OCI-LY1 (cell line): ENCODE results near the gene CLEC16A.
"Not testable (repeated sequence)": the region's sequence is repeated elsewhere in the genome, so short reads cannot be mapped to it uniquely, and the experiment has no call there.

Experiments used
- H2AFZ ChIP-seq: fragments of 200-600 bp; sonication (generic), shearing (Covaris generic); 2 replicates; pipeline ENCODE4 v1.6.0; 2014; ENCODE audit warnings: antibody characterized with exemption, mild to moderate bottlenecking, low read length
- H3F3A ChIP-seq: fragments of 200-600 bp; sonication (generic), shearing (Covaris generic); 2 replicates; pipeline ENCODE4 v1.6.0; 2014; ENCODE audit warnings: mild to moderate bottlenecking, antibody characterized with exemption, low read length, moderate library complexity; ENCODE audit not compliant: insufficient read depth
- H3K27ac ChIP-seq: fragments of 200-600 bp; sonication (generic); 2 replicates; pipeline ENCODE4 v1.5.1; 2014; ENCODE audit warnings: low read length, mixed run types, mild to moderate bottlenecking, low read depth; ENCODE audit not compliant: poor library complexity, severe bottlenecking
- H3K27me3 ChIP-seq: fragments of 200-600 bp; sonication (generic); 2 replicates; pipeline ENCODE4 v1.6.0; 2014; ENCODE audit warnings: antibody characterized with exemption, mild to moderate bottlenecking, low read length, moderate library complexity; ENCODE audit not compliant: insufficient read depth
- H3K36me3 ChIP-seq: fragments of 200-600 bp; sonication (generic); 2 replicates; pipeline ENCODE4 v1.6.1; 2014; ENCODE audit warnings: mild to moderate bottlenecking, antibody characterized with exemption, low read length, moderate library complexity, mixed read lengths; ENCODE audit not compliant: insufficient read depth
- H3K4me1 ChIP-seq: fragments of 200-600 bp; sonication (generic); 2 replicates; pipeline ENCODE4 v1.5.1; 2014; ENCODE audit warnings: mild to moderate bottlenecking, low read length, moderate library complexity; ENCODE audit not compliant: insufficient read depth, severe bottlenecking
- H3K4me2 ChIP-seq: fragments of 200-600 bp; sonication (generic), shearing (Covaris generic); 2 replicates; pipeline ENCODE4 v1.6.1; 2014; ENCODE audit warnings: low read length
- H3K4me3 ChIP-seq: fragments of 200-600 bp; sonication (generic); 2 replicates; pipeline ENCODE4 v1.5.1; 2014; ENCODE audit warnings: low read length, low read depth, mild to moderate bottlenecking, mixed read lengths; ENCODE audit not compliant: poor library complexity, severe bottlenecking
- H3K79me2 ChIP-seq: fragments of 200-600 bp; shearing (Covaris generic); 2 replicates; pipeline ENCODE4 v1.6.1; 2016; ENCODE audit warnings: mixed run types, low read length, mixed read lengths; ENCODE audit not compliant: insufficient read depth
- H3K9ac ChIP-seq: fragments of 200-600 bp; sonication (generic), shearing (Covaris generic); 2 replicates; pipeline ENCODE4 v1.6.1; 2014; ENCODE audit warnings: mild to moderate bottlenecking, low read length, mixed read lengths
- H3K9me2 ChIP-seq: fragments of 200-600 bp; sonication (generic), shearing (Covaris generic); 2 replicates; pipeline ENCODE4 v1.6.1; 2014; ENCODE audit warnings: low read depth, mild to moderate bottlenecking, low read length, mixed read lengths
- H3K9me3 ChIP-seq: fragments of 200-600 bp; shearing (Covaris generic); 2 replicates; pipeline ENCODE4 v1.6.1; 2014; ENCODE audit warnings: low read length, mixed read lengths
- H4K20me1 ChIP-seq: fragments of 200-600 bp; sonication (generic), shearing (Covaris generic); 2 replicates; pipeline ENCODE4 v1.6.0; 2016; ENCODE audit warnings: mild to moderate bottlenecking, low read length; ENCODE audit not compliant: insufficient read depth
- EZH2 ChIP-seq: fragments of 200-600 bp; sonication (generic), shearing (Covaris generic); IDR thresholded peaks from 2 replicates; pipeline ENCODE4 v1.8.0; 2017; ENCODE audit warnings: borderline replicate concordance, mixed run types, mild to moderate bottlenecking, antibody characterized with exemption, low read length, moderate library complexity, mixed read lengths
- TF ChIP-seq, protein P1 (sequence below): fragments of 200-600 bp; sonication (generic), shearing (Covaris generic); IDR thresholded peaks from 2 replicates; pipeline ENCODE4 v1.5.1; 2017; ENCODE audit warnings: mild to moderate bottlenecking, antibody characterized with exemption, low read length, moderate library complexity, mixed read lengths

Gene CLEC16A

DNA sequence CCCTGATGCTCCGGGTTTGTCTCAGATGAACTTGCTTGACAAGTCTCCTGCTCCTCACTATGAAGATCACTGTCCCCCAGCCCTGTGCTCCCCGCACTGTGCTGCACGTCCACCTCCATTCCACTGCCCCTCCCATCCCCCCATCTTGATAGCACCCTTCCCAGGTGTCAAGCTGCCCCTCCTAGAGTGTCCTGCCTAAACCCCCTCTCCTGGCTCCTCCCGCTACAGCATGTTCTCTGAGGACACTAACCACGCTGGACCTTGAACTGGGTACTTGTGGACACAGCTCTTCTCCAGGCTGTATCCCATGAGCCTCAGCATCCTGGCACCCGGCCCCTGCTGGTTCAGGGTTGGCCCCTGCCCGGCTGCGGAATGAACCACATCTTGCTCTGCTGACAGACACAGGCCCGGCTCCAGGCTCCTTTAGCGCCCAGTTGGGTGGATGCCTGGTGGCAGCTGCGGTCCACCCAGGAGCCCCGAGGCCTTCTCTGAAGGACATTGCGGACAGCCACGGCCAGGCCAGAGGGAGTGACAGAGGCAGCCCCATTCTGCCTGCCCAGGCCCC, 20.6 kb upstream of the CLEC16A start:
- H3K9ac ChIP-seq = no peak overlapping the region
- H3K36me3 ChIP-seq = peaks cover 52% of the 10 kb centered on the region
- no peaks in the 10 kb centered on the region for H3K4me1 ChIP-seq
- H3K4me2 ChIP-seq = no peak overlapping the region
- H3K9me3 ChIP-seq = no peaks in the 10 kb centered on the region
- H3K9me2 ChIP-seq = no peaks in the 10 kb centered on the region
- TF ChIP-seq, protein P1, sequence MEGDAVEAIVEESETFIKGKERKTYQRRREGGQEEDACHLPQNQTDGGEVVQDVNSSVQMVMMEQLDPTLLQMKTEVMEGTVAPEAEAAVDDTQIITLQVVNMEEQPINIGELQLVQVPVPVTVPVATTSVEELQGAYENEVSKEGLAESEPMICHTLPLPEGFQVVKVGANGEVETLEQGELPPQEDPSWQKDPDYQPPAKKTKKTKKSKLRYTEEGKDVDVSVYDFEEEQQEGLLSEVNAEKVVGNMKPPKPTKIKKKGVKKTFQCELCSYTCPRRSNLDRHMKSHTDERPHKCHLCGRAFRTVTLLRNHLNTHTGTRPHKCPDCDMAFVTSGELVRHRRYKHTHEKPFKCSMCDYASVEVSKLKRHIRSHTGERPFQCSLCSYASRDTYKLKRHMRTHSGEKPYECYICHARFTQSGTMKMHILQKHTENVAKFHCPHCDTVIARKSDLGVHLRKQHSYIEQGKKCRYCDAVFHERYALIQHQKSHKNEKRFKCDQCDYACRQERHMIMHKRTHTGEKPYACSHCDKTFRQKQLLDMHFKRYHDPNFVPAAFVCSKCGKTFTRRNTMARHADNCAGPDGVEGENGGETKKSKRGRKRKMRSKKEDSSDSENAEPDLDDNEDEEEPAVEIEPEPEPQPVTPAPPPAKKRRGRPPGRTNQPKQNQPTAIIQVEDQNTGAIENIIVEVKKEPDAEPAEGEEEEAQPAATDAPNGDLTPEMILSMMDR = no peak
- no peaks in the 10 kb centered on the region for H3F3A ChIP-seq
- no peak overlapping the region for H3K27ac ChIP-seq
- no peak overlapping the region for H2AFZ ChIP-seq
- no peaks in the 10 kb centered on the region for H3K79me2 ChIP-seq
- no peaks in the 10 kb centered on the region for H4K20me1 ChIP-seq
- H3K4me3 ChIP-seq = no peak overlapping the region
- no peaks in the 10 kb centered on the region; the same call in 1 of the 2 replicates for H3K27me3 ChIP-seq

DNA sequence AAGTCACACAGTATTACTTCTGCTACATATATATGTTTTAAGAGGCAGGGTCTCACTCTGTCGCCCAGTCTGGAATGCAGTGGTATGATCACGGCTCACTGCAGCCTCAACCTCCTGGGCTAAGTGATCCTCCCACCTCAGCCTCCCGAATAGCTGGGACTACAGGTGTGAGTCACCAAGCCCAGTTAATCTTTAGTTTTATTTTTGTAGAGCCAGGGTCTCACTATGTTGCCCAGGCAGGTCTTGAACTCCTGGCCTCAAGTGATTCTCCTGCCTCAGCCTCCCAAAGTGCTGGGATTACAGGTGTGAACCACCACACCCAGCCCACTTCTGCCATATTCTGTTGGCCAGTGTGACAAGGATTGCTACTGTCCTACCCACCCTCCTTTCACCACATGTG, 19.1 kb upstream of the CLEC16A start:
- H4K20me1 ChIP-seq, H3K4me1 ChIP-seq, H3K9ac ChIP-seq, H3K27ac ChIP-seq, H3K9me2 ChIP-seq, H2AFZ ChIP-seq, H3K9me3 ChIP-seq, H3K4me2 ChIP-seq, H3K27me3 ChIP-seq, H3K4me3 ChIP-seq, H3F3A ChIP-seq, H3K79me2 ChIP-seq: not testable (repeated sequence)
- peaks cover 52% of the 10 kb centered on the region for H3K36me3 ChIP-seq

DNA sequence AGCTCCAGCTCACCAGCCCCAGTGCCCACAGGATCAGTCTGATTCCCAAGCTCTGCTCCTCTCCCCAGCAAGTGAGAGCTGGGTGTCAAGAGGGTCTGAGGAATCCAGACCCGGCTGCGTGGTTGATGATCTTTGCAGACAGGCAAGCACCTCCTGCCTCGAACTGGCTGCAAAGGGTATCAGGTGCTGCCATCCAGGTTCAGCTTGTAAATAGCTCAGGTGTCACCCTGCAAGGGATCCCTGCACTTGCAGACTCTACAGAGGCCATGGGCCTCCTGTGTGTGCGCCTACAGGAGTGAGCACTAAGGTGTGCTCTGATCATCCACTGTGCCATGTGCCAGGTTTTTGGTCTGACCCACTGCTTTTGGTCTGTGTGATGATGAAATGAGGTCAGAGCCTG, 18.3 kb upstream of the CLEC16A start:
- H3K9me2 ChIP-seq = no peaks in the 10 kb centered on the region
- no peaks in the 10 kb centered on the region for H3K4me1 ChIP-seq
- no peaks in the 10 kb centered on the region for H3F3A ChIP-seq
- H3K9me3 ChIP-seq = no peaks in the 10 kb centered on the region
- no peaks in the 10 kb centered on the region for H3K79me2 ChIP-seq
- H4K20me1 ChIP-seq = no peaks in the 10 kb centered on the region
- no peak overlapping the region for H3K4me3 ChIP-seq
- H3K36me3 ChIP-seq = peaks cover 50% of the 10 kb centered on the region
- H3K9ac ChIP-seq = no peak overlapping the region
- H3K4me2 ChIP-seq = no peak overlapping the region
- peaks cover 4% of the 10 kb centered on the region for H3K27me3 ChIP-seq
- no peak overlapping the region for H3K27ac ChIP-seq
- H2AFZ ChIP-seq = no peak overlapping the region
- TF ChIP-seq EZH2 = no peak

DNA sequence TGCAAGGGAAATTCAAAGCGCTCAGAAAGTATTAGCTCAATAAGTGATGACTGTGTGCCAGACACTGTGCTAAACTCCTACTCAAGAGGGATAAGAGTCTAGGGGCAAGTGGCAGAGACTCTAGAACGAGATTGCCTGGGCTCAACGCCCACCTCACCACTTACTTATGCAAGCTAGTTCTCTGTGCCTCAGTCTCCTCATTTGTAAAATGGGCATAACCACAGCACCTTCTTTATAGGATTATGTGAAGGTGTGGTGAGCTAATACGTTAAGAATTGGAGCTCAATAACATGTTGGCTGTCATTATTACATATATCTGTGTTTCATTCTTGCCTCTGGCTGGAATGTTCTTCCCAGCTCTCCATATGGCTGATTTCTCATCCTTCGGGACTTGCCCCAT, 17.5 kb upstream of the CLEC16A start:
- no peak for TF ChIP-seq EZH2
- TF ChIP-seq, protein P1 = no peak

More for the DNA sequence above, 17.5 kb upstream of the CLEC16A start:
- Histone ChIP-seq H3K4me2 (no peak overlapping the region), H3K4me1 (no peaks in the 10 kb centered on the region), H3K36me3 (peaks cover 42% of the 10 kb centered on the region), H3K27me3 (peaks cover 4% of the 10 kb centered on the region), H4K20me1 (no peaks in the 10 kb centered on the region), H3K9ac (no peak overlapping the region), H3K9me3 (no peaks in the 10 kb centered on the region), H3F3A (no peaks in the 10 kb centered on the region), H2AFZ (no peak overlapping the region), H3K27ac (no peak overlapping the region), H3K4me3 (no peak overlapping the region), H3K79me2 (no peaks in the 10 kb centered on the region), H3K9me2 (no peaks in the 10 kb centered on the region)
